Measurements from ENCODE around the gene HSD17B14. TPM values are rescaled to one million over a fixed set of nuclear protein-coding genes. Genes with fewer than 3 reads are reported as not detected.
A peak's percentile ranks its signal among the peaks of the same experiment; 100 is the strongest.

Gene HSD17B14
- total and polyA plus RNA-seq, 9 of the 15 experiments (the other 6 are each of a cell fraction or from before 2014, with no cell fraction given): 0.16 TPM; not detected in 8

GRCh38 chr19:48872884-48873475 lies 36.7 kb upstream of the HSD17B14 start (continued):
- TF ChIP-seq ZBTB11 (CRISPR knock-in tag; IDR thresholded peaks at IDR 0.05): peak in 1 of 3 experiments; percentile 40; a peak in 1 of 6 replicates
- TF ChIP-seq BRD9 (IDR thresholded peaks at IDR 0.05; ENCODE audit: low read depth, partially characterized antibody): peak; percentile 27
- no peak for TF ChIP-seq COPS2 (conservative IDR thresholded peaks at IDR 0.05)
- TF ChIP-seq NCOR1 (IDR thresholded peaks at IDR 0.05): peak; percentile 14
- TF ChIP-seq ZNF324 (CRISPR knock-in tag; IDR thresholded peaks at IDR 0.05): 0 out of 2 replicates have a peak, but pooled peaks have one; percentile 7
- peak; percentile 39; the same call in 1 of the 2 replicates for TF ChIP-seq KLF16 (IDR thresholded peaks at IDR 0.05)
- TF ChIP-seq GABPA (tag; conservative IDR thresholded peaks at IDR 0.05; ENCODE audit: low read depth): 0 out of 2 replicates have a peak, but pooled peaks have one; percentile 37
- peak; percentile 87 for TF ChIP-seq CHD2 (IDR thresholded peaks at IDR 0.05; ENCODE audit: low read depth, low read length)
- TF ChIP-seq ETV1 (tag; conservative IDR thresholded peaks at IDR 0.05; ENCODE audit: low read depth): peak; percentile 68
- no peak for TF ChIP-seq ZNF76 (CRISPR knock-in tag; IDR thresholded peaks at IDR 0.05; ENCODE audit: borderline replicate concordance)
- peak; percentile 57; the same call in 1 of the 2 replicates for TF ChIP-seq GTF2F1 (IDR thresholded peaks at IDR 0.05; ENCODE audit: low read depth, low read length)
- 0 out of 2 replicates have a peak, but pooled peaks have one; percentile 2 for TF ChIP-seq E2F5 (CRISPR knock-in tag; IDR thresholded peaks at IDR 0.05)
- 0 out of 2 replicates have a peak, but pooled peaks have one; percentile 13 for TF ChIP-seq ZNF395 (CRISPR knock-in tag; IDR thresholded peaks at IDR 0.05)
- 0 out of 4 replicates have a peak, but pooled peaks of 1 of the 2 experiments have one; percentile 13 for TF ChIP-seq NRF1 (conservative IDR thresholded peaks at IDR 0.05 in 1 of 2, IDR thresholded peaks at IDR 0.05 in 1 of 2)
- 0 out of 2 replicates have a peak, but pooled peaks have one; percentile 9 for TF ChIP-seq NR2F6 (CRISPR knock-in tag; IDR thresholded peaks at IDR 0.05)
- TF ChIP-seq ZBTB17 (CRISPR knock-in tag; IDR thresholded peaks at IDR 0.05): peak; percentile 25; the same call in 1 of the 2 replicates
- TF ChIP-seq MEF2D (tag; conservative IDR thresholded peaks at IDR 0.05; ENCODE audit: low read depth): peak; percentile 70; the same call in 1 of the 2 replicates
- peak; percentile 18 to 19; a peak in 3 of 4 replicates for TF ChIP-seq TEAD1 (CRISPR knock-in tag; IDR thresholded peaks at IDR 0.05)
- TF ChIP-seq JUN (IDR thresholded peaks at IDR 0.05; ENCODE audit: borderline replicate concordance, low read depth, low read length): peak; percentile 83
- TF ChIP-seq JUN (CRISPR knock-in tag; IDR thresholded peaks at IDR 0.05; ENCODE audit: borderline replicate concordance): peak; percentile 55; the same call in 1 of the 2 replicates
- 0 out of 2 replicates have a peak, but pooled peaks have one; percentile 4 for TF ChIP-seq MAFF (IDR thresholded peaks at IDR 0.05; ENCODE audit: low read length)

Measured in K562 (cell line).